ENCODE results near the gene NSMCE1.
"Not testable (repeated sequence)": the region's sequence is repeated elsewhere in the genome, so short reads cannot be mapped to it uniquely, and the experiment has no call there.

The NSMCE1 gene

GRCh38 chr16:27214084-27214961 lies 54.2 kb downstream of the NSMCE1 start:
- no peak for DNase-seq

GRCh38 chr16:27211026-27211425 lies 57.5 kb downstream of the NSMCE1 start:
- DNase-seq = no peak

- no peak for DNase-seq
Measured at GRCh38 chr16:27210174-27210573, 58.4 kb downstream of the NSMCE1 start.

- no peak for DNase-seq
Measured at GRCh38 chr16:27209591-27209990, 59.0 kb downstream of the NSMCE1 start.

- no peak for DNase-seq
Measured at GRCh38 chr16:27208796-27209195, 59.8 kb downstream of the NSMCE1 start.

- no peak for DNase-seq
Measured at GRCh38 chr16:27208081-27208680, 60.4 kb downstream of the NSMCE1 start.

- DNase-seq = not testable (repeated sequence)
Measured at GRCh38 chr16:27207121-27207520, 61.5 kb downstream of the NSMCE1 start.

GRCh38 chr16:27205423-27206065 lies 63.0 kb downstream of the NSMCE1 start:
- no peak for DNase-seq

GRCh38 chr16:27204312-27204915 lies 64.2 kb downstream of the NSMCE1 start:
- no peak for DNase-seq

- peak; percentile 100 for DNase-seq
Measured at GRCh38 chr16:27203507-27204311, 64.9 kb downstream of the NSMCE1 start, which contains the start of gene KDM8. Gene KDM8 (plus strand): TSS chr16:27203526. CDS start chr16:27210124, 6,598 bp downstream.

GRCh38 chr16:27202923-27203506 lies 65.6 kb downstream of the NSMCE1 start:
- peak; percentile 97 for DNase-seq

- not testable (repeated sequence) for DNase-seq
Measured at GRCh38 chr16:27200914-27201313, 67.7 kb downstream of the NSMCE1 start.

- no peak for DNase-seq
Measured at GRCh38 chr16:27199736-27200135, 68.8 kb downstream of the NSMCE1 start.

- DNase-seq = no peak
Measured at GRCh38 chr16:27199235-27199586, 69.4 kb downstream of the NSMCE1 start.

GRCh38 chr16:27198451-27199234 lies 69.9 kb downstream of the NSMCE1 start:
- DNase-seq = no peak

GRCh38 chr16:27197004-27197403 lies 71.6 kb downstream of the NSMCE1 start:
- no peak for DNase-seq

- DNase-seq = no peak
Measured at GRCh38 chr16:27195941-27196595, 72.5 kb downstream of the NSMCE1 start.

- no peak for DNase-seq
Measured at GRCh38 chr16:27195076-27195741, 73.4 kb downstream of the NSMCE1 start.

- DNase-seq = no peak
Measured at GRCh38 chr16:27193300-27193990, 75.1 kb downstream of the NSMCE1 start.

Measured in NCI-H510A treated with DMSO at 0.1 percent for 48 hours (cell line).